Activated naive CD4-positive, alpha-beta T cell treated with anti-CD3 and anti-CD28 coated beads for 36 hours (primary cell): Measurements from ENCODE around the gene IL18BP. TPM values are rescaled to one million over a fixed set of nuclear protein-coding genes. Genes with fewer than 3 reads are reported as not detected.

Source experiments
- CTCF ChIA-PET: fragments of 350-600 bp; sonication (Branson Sonifier 250); formaldehyde crosslinking; loops from one replicate; lab custom pipeline; 2021; ENCODE audit warnings: antibody characterized with exemption; lab: Charles Lee
- DNase-seq: peaks from one replicate; pipeline ENCODE4 v3.0.0-alpha.2; 2020
- H3K27ac Mint-ChIP-seq: one replicate; pipeline ENCODE4 v1.8.0; 2021; ENCODE audit warnings: mild to moderate bottlenecking, mixed read lengths
- H3K27me3 Mint-ChIP-seq: one replicate; pipeline ENCODE4 v1.8.0; 2021; ENCODE audit warnings: low read depth, mixed read lengths
- H3K36me3 Mint-ChIP-seq: one replicate; pipeline ENCODE4 v1.8.0; 2021; ENCODE audit warnings: low read depth, mixed read lengths
- H3K4me1 Mint-ChIP-seq: one replicate; pipeline ENCODE4 v1.8.0; 2021; ENCODE audit warnings: low read depth, mixed read lengths
- H3K4me3 Mint-ChIP-seq: one replicate; pipeline ENCODE4 v1.8.0; 2021; ENCODE audit warnings: mild to moderate bottlenecking, moderate library complexity, mixed read lengths
- H3K9me3 Mint-ChIP-seq: one replicate; pipeline ENCODE4 v1.8.0; 2021; ENCODE audit warnings: mixed read lengths
- intact Hi-C: fragments of 100-400 bp; cut with micrococcal nuclease; formaldehyde crosslinking; loops from one replicate; pipeline ENCODE4 v1.15.1; 2023
- total RNA-seq, 2 experiments: library from RNA; stranded (reverse); gene quantifications; one replicate each; pipeline ENCODE4 v1.2.3, GENCODE V29; 2021

Gene IL18BP
- total RNA-seq, 2 experiments from 2014 or later: 4.1 to 5.4 TPM

GRCh38 chr11:72014761-72015320, 16.1 kb downstream of the IL18BP start:
- no peaks in the 10 kb centered on the region for H3K27me3 Mint-ChIP-seq
- peaks cover 55% of the 10 kb centered on the region for H3K36me3 Mint-ChIP-seq
- CTCF ChIA-PET: interaction anchor here (1.3 to 2.5 kb wide), 6 partner anchors 10 to 130 kb away, joined by 3 to 9 read pairs (median 6); no protein-coding TSS in a partner anchor
- no peak for DNase-seq
- H3K9me3 Mint-ChIP-seq: no peaks in the 10 kb centered on the region
- H3K27ac Mint-ChIP-seq: no peak overlapping the region
- H3K4me1 Mint-ChIP-seq: no peaks in the 10 kb centered on the region
- H3K4me3 Mint-ChIP-seq: no peak overlapping the region
- intact Hi-C loops: no loop called here

- DNase-seq: peak; percentile 35
- no peak overlapping the region for H3K4me3 Mint-ChIP-seq
- no peaks in the 10 kb centered on the region for H3K27me3 Mint-ChIP-seq
- no peaks in the 10 kb centered on the region for H3K4me1 Mint-ChIP-seq
- no peaks in the 10 kb centered on the region for H3K9me3 Mint-ChIP-seq
- H3K36me3 Mint-ChIP-seq: peaks cover 61% of the 10 kb centered on the region
- CTCF ChIA-PET: interaction anchor here (0.6 to 2.5 kb wide), 8 partner anchors 10 to 168 kb away, joined by 3 to 9 read pairs (median 4); no protein-coding TSS in a partner anchor
- peak overlapping the region; percentile 46 for H3K27ac Mint-ChIP-seq
- intact Hi-C loops: no loop called here
Measured at GRCh38 chr11:72015511-72016061, 16.9 kb downstream of the IL18BP start.

DNA sequence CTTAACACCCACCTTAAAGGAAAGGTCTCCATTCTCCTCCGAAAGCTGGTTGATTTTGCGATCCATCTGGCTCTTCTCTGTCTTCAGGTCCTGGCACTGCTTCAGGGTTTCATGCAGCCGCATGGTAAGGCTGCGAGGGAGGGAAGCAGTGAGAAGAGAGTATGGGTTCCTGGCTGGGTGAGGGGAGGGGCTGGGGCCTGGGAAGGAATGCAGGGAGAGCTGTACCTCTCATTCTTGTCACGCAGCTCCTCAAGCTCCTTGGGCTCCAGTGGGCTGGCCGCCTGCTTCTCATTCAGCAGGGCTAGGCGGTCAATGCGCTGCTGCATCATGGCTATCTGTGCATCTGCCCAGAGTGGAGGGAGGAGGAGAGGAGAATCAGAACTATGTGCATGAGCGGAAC, 19.5 kb downstream of the IL18BP start:
- no peak for DNase-seq
- intact Hi-C loops: no loop called here
- Mint-ChIP-seq H3K4me1 (no peaks in the 10 kb centered on the region), H3K36me3 (peaks cover 64% of the 10 kb centered on the region), H3K27ac (no peak overlapping the region), H3K27me3 (no peaks in the 10 kb centered on the region), H3K9me3 (no peaks in the 10 kb centered on the region), H3K4me3 (no peak overlapping the region)
- CTCF ChIA-PET: interaction anchor here (0.6 to 0.8 kb wide), 3 partner anchors 10 to 126 kb away, joined by 3 to 4 read pairs (median 4); no protein-coding TSS in a partner anchor

DNA sequence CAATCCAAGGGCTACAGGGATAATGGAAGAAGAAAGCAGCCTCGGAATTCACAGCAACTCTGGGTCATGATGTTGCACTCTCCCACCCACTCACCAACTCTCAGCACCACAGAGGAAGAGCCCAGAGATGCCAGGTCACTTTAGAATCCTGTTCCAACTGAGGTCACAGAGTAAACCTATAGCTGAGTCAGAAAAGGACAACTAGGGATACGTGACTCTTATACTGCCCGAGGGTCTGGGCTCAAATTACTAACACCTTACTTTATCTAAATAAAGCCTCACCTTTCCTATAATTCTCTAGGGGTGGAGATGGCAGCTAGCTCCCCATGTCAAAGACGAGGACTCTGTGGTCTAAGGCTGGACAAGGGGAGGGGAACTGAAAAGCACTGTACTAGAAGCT, 24.6 kb downstream of the IL18BP start:
- Mint-ChIP-seq H3K27me3 (no peaks in the 10 kb centered on the region), H3K4me1 (peaks cover 25% of the 10 kb centered on the region), H3K27ac (no peak overlapping the region), H3K9me3 (no peaks in the 10 kb centered on the region), H3K4me3 (no peak overlapping the region), H3K36me3 (peaks cover 50% of the 10 kb centered on the region)
- intact Hi-C loops: loop anchor here (10.0 kb wide), 1 partner anchor 411 kb away; the partner anchor contains the start of gene CLPB
- CTCF ChIA-PET: interaction anchor here (0.6 to 10.1 kb wide), 8 partner anchors 10 to 121 kb away, joined by 3 to 162 read pairs (median 6); no protein-coding TSS in a partner anchor
- DNase-seq: no peak

- H3K4me1 Mint-ChIP-seq: peaks cover 31% of the 10 kb centered on the region
- H3K27ac Mint-ChIP-seq: peak overlapping the region; percentile 84
- intact Hi-C loops: loop anchor here (2.0 to 10.0 kb wide), 2 partner anchors 57 to 411 kb away; partner anchors contain the start of genes CLPB, LRRC51 and NUMA1
- H3K36me3 Mint-ChIP-seq: peaks cover 46% of the 10 kb centered on the region
- CTCF ChIA-PET: interaction anchor here (0.5 to 10.1 kb wide), 25 partner anchors 9 to 407 kb away, joined by 3 to 162 read pairs (median 8); partner anchors contain the start of gene IL18BP
- no peaks in the 10 kb centered on the region for H3K27me3 Mint-ChIP-seq
- no peak overlapping the region for H3K4me3 Mint-ChIP-seq
- no peaks in the 10 kb centered on the region for H3K9me3 Mint-ChIP-seq
- no peak for DNase-seq
Measured at GRCh38 chr11:72024069-72024754, 25.5 kb downstream of the IL18BP start.

- Mint-ChIP-seq H3K36me3 (peaks cover 31% of the 10 kb centered on the region), H3K27me3 (no peaks in the 10 kb centered on the region), H3K9me3 (no peaks in the 10 kb centered on the region), H3K4me1 (peaks cover 37% of the 10 kb centered on the region), H3K4me3 (no peak overlapping the region), H3K27ac (peak overlapping the region; percentile 84)
- intact Hi-C loops: loop anchor here (10.0 kb wide), 1 partner anchor 409 kb away; the partner anchor contains the start of gene CLPB
- CTCF ChIA-PET: interaction anchor here (0.7 to 10.1 kb wide), 11 partner anchors 9 to 118 kb away, joined by 4 to 162 read pairs (median 18); no protein-coding TSS in a partner anchor
- no peak for DNase-seq
Measured at GRCh38 chr11:72026090-72026489, 27.4 kb downstream of the IL18BP start.

- Mint-ChIP-seq H3K27ac (peak overlapping the region; percentile 13), H3K27me3 (no peaks in the 10 kb centered on the region), H3K4me3 (no peak overlapping the region), H3K36me3 (peaks cover 26% of the 10 kb centered on the region), H3K4me1 (peaks cover 42% of the 10 kb centered on the region), H3K9me3 (no peaks in the 10 kb centered on the region)
- intact Hi-C loops: no loop called here
- CTCF ChIA-PET: interaction anchor here (0.6 to 10.1 kb wide), 7 partner anchors 9 to 400 kb away, joined by 3 to 162 read pairs (median 4); no protein-coding TSS in a partner anchor
- DNase-seq: no peak
Measured at GRCh38 chr11:72030472-72031045, 31.9 kb downstream of the IL18BP start.

- Mint-ChIP-seq H3K27ac (peak overlapping the region; percentile 3), H3K27me3 (no peaks in the 10 kb centered on the region), H3K9me3 (no peaks in the 10 kb centered on the region), H3K36me3 (peaks cover 26% of the 10 kb centered on the region), H3K4me1 (peaks cover 29% of the 10 kb centered on the region), H3K4me3 (no peak overlapping the region)
- no peak for DNase-seq
- intact Hi-C loops: no loop called here
- CTCF ChIA-PET: interaction anchor here (0.7 to 2.7 kb wide), 2 partner anchors 11 to 13 kb away, joined by 3 to 14 read pairs; no protein-coding TSS in a partner anchor
Measured at GRCh38 chr11:72036687-72037086, 38.0 kb downstream of the IL18BP start.

- H3K4me3 Mint-ChIP-seq: no peak overlapping the region
- CTCF ChIA-PET: interaction anchor here (1.1 to 4.2 kb wide), 5 partner anchors 13 to 596 kb away, joined by 3 to 44 read pairs (median 8); no protein-coding TSS in a partner anchor
- no peaks in the 10 kb centered on the region for H3K27me3 Mint-ChIP-seq
- H3K4me1 Mint-ChIP-seq: peaks cover 39% of the 10 kb centered on the region
- DNase-seq: no peak
- intact Hi-C loops: no loop called here
- H3K36me3 Mint-ChIP-seq: peaks cover 26% of the 10 kb centered on the region
- no peak overlapping the region for H3K27ac Mint-ChIP-seq
- no peaks in the 10 kb centered on the region for H3K9me3 Mint-ChIP-seq
Measured at GRCh38 chr11:72037554-72038311, 39.0 kb downstream of the IL18BP start.

- Mint-ChIP-seq H3K9me3 (no peaks in the 10 kb centered on the region), H3K4me3 (no peak overlapping the region), H3K4me1 (peaks cover 40% of the 10 kb centered on the region), H3K27me3 (no peaks in the 10 kb centered on the region), H3K36me3 (peaks cover 24% of the 10 kb centered on the region), H3K27ac (no peak overlapping the region)
- intact Hi-C loops: no loop called here
- no peak for DNase-seq
- CTCF ChIA-PET: interaction anchor here (1.1 to 4.2 kb wide), 8 partner anchors 9 to 595 kb away, joined by 3 to 44 read pairs (median 10); no protein-coding TSS in a partner anchor
Measured at GRCh38 chr11:72038491-72038890, 39.8 kb downstream of the IL18BP start.
